Measurements from ENCODE around the gene SLC27A3. TPM values are rescaled to one million over a fixed set of nuclear protein-coding genes. Genes with fewer than 3 reads are reported as not detected.
"Not testable (repeated sequence)": the region's sequence is repeated elsewhere in the genome, so short reads cannot be mapped to it uniquely, and the experiment has no call there.

The SLC27A3 gene
- total RNA-seq, 1 donor from 2014 or later, result 9.8 TPM

GRCh38 chr1:153754266-153754665 lies 20.9 kb upstream of the SLC27A3 start:
- ATAC-seq (no peak), DNase-seq (no peak)
- intact Hi-C loops (cut with micrococcal nuclease), result no loop called here

- intact Hi-C loops (cut with micrococcal nuclease), result no loop called here
- ATAC-seq (no peak), DNase-seq (no peak)
Observed at GRCh38 chr1:153760440-153760839, 14.8 kb upstream of the SLC27A3 start.

- ATAC-seq (peak; percentile 83), DNase-seq (no peak)
- intact Hi-C loops (cut with micrococcal nuclease), result no loop called here
Observed at GRCh38 chr1:153763365-153764225, 11.6 kb upstream of the SLC27A3 start.

- ATAC-seq (no peak), DNase-seq (no peak)
- intact Hi-C loops (cut with micrococcal nuclease), result no loop called here
Observed at GRCh38 chr1:153764310-153764709, 10.9 kb upstream of the SLC27A3 start.

GRCh38 chr1:153766663-153767062 lies 8.5 kb upstream of the SLC27A3 start:
- intact Hi-C loops (cut with micrococcal nuclease); ATAC-seq; DNase-seq: not testable (repeated sequence)

- intact Hi-C loops (cut with micrococcal nuclease), result no loop called here
- no peak for ATAC-seq
- DNase-seq, result no peak
Observed at GRCh38 chr1:153767519-153767918, 7.7 kb upstream of the SLC27A3 start.

GRCh38 chr1:153768316-153769181 lies 6.7 kb upstream of the SLC27A3 start:
- intact Hi-C loops (cut with micrococcal nuclease), result no loop called here
- DNase-seq (no peak), ATAC-seq (no peak)

GRCh38 chr1:153769221-153769620 lies 6.0 kb upstream of the SLC27A3 start:
- ATAC-seq (no peak), DNase-seq (no peak)
- intact Hi-C loops (cut with micrococcal nuclease), result no loop called here

- DNase-seq, result no peak
- no peak for ATAC-seq
- intact Hi-C loops (cut with micrococcal nuclease), result loop anchor here (5.0 kb wide), 1 partner anchor 93 kb away; the partner anchor contains the start of gene NPR1
Observed at GRCh38 chr1:153770797-153771196, 4.4 kb upstream of the SLC27A3 start.

- DNase-seq (no peak), ATAC-seq (no peak)
- intact Hi-C loops (cut with micrococcal nuclease), result loop anchor here (5.0 kb wide), 1 partner anchor 94 kb away; the partner anchor contains the start of gene NPR1
Observed at GRCh38 chr1:153771261-153771660, 3.9 kb upstream of the SLC27A3 start.

- DNase-seq, result peak; percentile 57
- no peak for ATAC-seq
- intact Hi-C loops (cut with micrococcal nuclease), result loop anchor here (5.0 kb wide), 1 partner anchor 95 kb away; the partner anchor contains the start of gene NPR1
Observed at GRCh38 chr1:153771841-153772593, 3.2 kb upstream of the SLC27A3 start.

GRCh38 chr1:153773096-153773921 lies 1.9 kb upstream of the SLC27A3 start:
- DNase-seq, result no peak
- no peak for ATAC-seq
- intact Hi-C loops (cut with micrococcal nuclease), result loop anchor here (5.0 kb wide), 1 partner anchor 96 kb away; the partner anchor contains the start of gene NPR1

- no peak for DNase-seq
- no peak for ATAC-seq
- intact Hi-C loops (cut with micrococcal nuclease), result loop anchor here (5.0 kb wide), 1 partner anchor 97 kb away; the partner anchor contains the start of gene NPR1
Observed at GRCh38 chr1:153774026-153774595, 1.1 kb upstream of the SLC27A3 start.

GRCh38 chr1:153775458-153776327 lies 486 bp downstream of the SLC27A3 start:
- peak; percentile 80 for DNase-seq
- peak; percentile 49 for ATAC-seq
- intact Hi-C loops (cut with micrococcal nuclease), result no loop called here

GRCh38 chr1:153776352-153776751 lies 1.1 kb downstream of the SLC27A3 start:
- ATAC-seq, result no peak
- DNase-seq, result no peak
- intact Hi-C loops (cut with micrococcal nuclease), result no loop called here

GRCh38 chr1:153776845-153777370 lies 1.7 kb downstream of the SLC27A3 start:
- intact Hi-C loops (cut with micrococcal nuclease), result no loop called here
- DNase-seq, result no peak
- no peak for ATAC-seq

- ATAC-seq, result no peak
- DNase-seq, result no peak
- intact Hi-C loops (cut with micrococcal nuclease), result no loop called here
Observed at GRCh38 chr1:153777648-153778047, 2.4 kb downstream of the SLC27A3 start.
